ENCODE results near the gene TBC1D22B.

The TBC1D22B gene

GRCh38 chr6:37257634-37258404 lies at the start of gene TBC1D22B, which contains the start of gene TMEM217:
Gene TBC1D22B, plus strand, starts transcription at chr6:37257772. Its CDS starts 146 bp downstream, at chr6:37257918.
Gene TMEM217, minus strand, starts transcription at chr6:37258144. Its CDS starts 39,114 bp downstream, at chr6:37219030.
- Histone ChIP-seq H3K4me3 (ENCODE audit: low read depth, low read length) (peak within 1 kb of the TSS; percentile 66), H3K4me1 (ENCODE audit: control insufficient read depth, insufficient read depth, low read length) (peaks cover 4% of the 10 kb centered on the region; the same call in 1 of the 2 replicates), H3K27ac (ENCODE audit: extremely low read depth, low read depth, low read length) (peak within 1 kb of the TSS; percentile 85), H3K9me3 (ENCODE audit: control insufficient read depth, insufficient read depth, low read depth, low read length) (no peaks in the 10 kb centered on the region), H3K36me3 (ENCODE audit: control insufficient read depth in 2 of 2, insufficient read depth in 1 of 2, low read length in 2 of 2) (no peaks in the 10 kb centered on the region; a peak in 1 of 3 replicates)
- ChIA-PET CTCF (interaction anchor here (0.5 to 1.9 kb wide), 10 partner anchors 10 to 68 kb away, joined by 3 to 8 read pairs (median 4); no protein-coding TSS in a partner anchor), POLR2A (interaction anchor here (0.5 to 4.3 kb wide), 22 partner anchors 9 to 1942 kb away, joined by 3 to 27 read pairs (median 4); partner anchors contain the start of gene MTCH1)
- TF ChIP-seq ZFP3 (tag by site-specific recombination; IDR thresholded peaks at IDR 0.05; ENCODE audit: low read depth) = no peak
- TF ChIP-seq KLF17 (tag by site-specific recombination; IDR thresholded peaks at IDR 0.05) = peak; percentile 22
- peak; percentile 79 for TF ChIP-seq ZBTB8A (tag by site-specific recombination; IDR thresholded peaks at IDR 0.05)
- peak; percentile 60; the same call in 1 of the 2 replicates for TF ChIP-seq ZNF76 (tag by site-specific recombination; IDR thresholded peaks at IDR 0.05; ENCODE audit: borderline replicate concordance, low read depth)
- TF ChIP-seq ZXDB (tag by site-specific recombination; IDR thresholded peaks at IDR 0.05) = peak; percentile 86
- peak; percentile 76 for TF ChIP-seq IKZF3 (tag by site-specific recombination; IDR thresholded peaks at IDR 0.05)
- peak; percentile 11; the same call in 1 of the 2 replicates for TF ChIP-seq ZNF558 (tag by site-specific recombination; IDR thresholded peaks at IDR 0.05)
- TF ChIP-seq ZBTB10 (tag by site-specific recombination; IDR thresholded peaks at IDR 0.05) = peak; percentile 68
- no peak for TF ChIP-seq ZNF362 (tag by site-specific recombination; IDR thresholded peaks at IDR 0.05)
- 0 out of 2 replicates have a peak, but pooled peaks have one; percentile 13 for TF ChIP-seq ZNF518A (tag by site-specific recombination; conservative IDR thresholded peaks at IDR 0.05; ENCODE audit: low read depth)
- TF ChIP-seq SP2 (tag by site-specific recombination; IDR thresholded peaks at IDR 0.05) = peak; percentile 97
- TF ChIP-seq ZNF704 (tag by site-specific recombination; IDR thresholded peaks at IDR 0.05) = no peak
- TF ChIP-seq SP7 (tag by site-specific recombination; IDR thresholded peaks at IDR 0.05) = peak; percentile 78; the same call in 1 of the 2 replicates
- TF ChIP-seq ATF2 (tag by site-specific recombination; IDR thresholded peaks at IDR 0.05; ENCODE audit: low read depth) = peak; percentile 33; the same call in 1 of the 2 replicates
- 0 out of 2 replicates have a peak, but pooled peaks have one; percentile 29 for TF ChIP-seq ZFP69B (tag by site-specific recombination; IDR thresholded peaks at IDR 0.05)
- no peak for TF ChIP-seq ZNF645 (tag by site-specific recombination; IDR thresholded peaks at IDR 0.05)
- TF ChIP-seq ZEB2 (tag by site-specific recombination; IDR thresholded peaks at IDR 0.05) = peak; percentile 83
- TF ChIP-seq ZNF23 (tag by site-specific recombination; IDR thresholded peaks at IDR 0.05; ENCODE audit: borderline replicate concordance) = no peak
- peak; percentile 89 for TF ChIP-seq SCRT1 (tag by site-specific recombination; IDR thresholded peaks at IDR 0.05; ENCODE audit: borderline replicate concordance)
- peak; percentile 77 for TF ChIP-seq KLF9 (tag by site-specific recombination; IDR thresholded peaks at IDR 0.05; ENCODE audit: low read depth)
- TF ChIP-seq ZNF341 (tag by site-specific recombination; IDR thresholded peaks at IDR 0.05; ENCODE audit: low read depth) = peak; percentile 53
- TF ChIP-seq ZSCAN23 (tag by site-specific recombination; IDR thresholded peaks at IDR 0.05) = 0 out of 2 replicates have a peak, but pooled peaks have one; percentile 13

Measured in HEK293 (cell line).